Breast epithelium (tissue), 4 donors: ENCODE results near the gene FBN3. TPM values are rescaled to one million over a fixed set of nuclear protein-coding genes. Genes with fewer than 3 reads are reported as not detected.
"Not testable (repeated sequence)": the region's sequence is repeated elsewhere in the genome, so short reads cannot be mapped to it uniquely, and the experiment has no call there.

Experiments
- DNase-seq, 2 donors: peaks; one replicate each; pipeline ENCODE4 v3.0.0-alpha.2; 2019; ENCODE audit warnings: low spot score in 2 of 2
- H3K27ac ChIP-seq, 2 donors: fragments of 200-600 bp; sonication (generic) in 1 of 2; one replicate each; pipeline ENCODE4 v1.5.1; 2016 to 2019; ENCODE audit warnings: mild to moderate bottlenecking in 1 of 2
- H3K27me3 ChIP-seq, 2 donors: fragments of 200-600 bp; sonication (generic) in 1 of 2; one replicate each; pipeline versions ENCODE4 v1.5.1 to v1.6.0; 2017 to 2019; ENCODE audit warnings: control low read depth in 1 of 2, mild to moderate bottlenecking in 1 of 2
- H3K36me3 ChIP-seq: fragments of 200-600 bp; one replicate; pipeline ENCODE4 v1.5.1; 2019
- H3K4me1 ChIP-seq, 2 donors: fragments of 200-600 bp; sonication (generic); one replicate each; pipeline ENCODE4 v1.5.1; 2016 to 2019; ENCODE audit warnings: control low read depth in 1 of 2
- H3K4me3 ChIP-seq, 3 donors: fragments of 200-600 bp; sonication (generic); 1 replicate in 2 of 3; 2 replicates in 1 of 3; pipeline ENCODE4 v1.5.1; 2016 to 2019; ENCODE audit warnings: mild to moderate bottlenecking in 3 of 3, moderate library complexity in 2 of 3
- H3K9me3 ChIP-seq, 2 donors: fragments of 200-600 bp; sonication (generic) in 1 of 2; one replicate each; pipeline ENCODE4 v1.5.1; 2016 to 2019; ENCODE audit warnings: control low read depth in 1 of 2
- CTCF ChIP-seq, 3 donors: fragments of 450-650 bp; IDR thresholded peaks; one replicate each; pipeline ENCODE4 v1.5.1; 2016 to 2017; ENCODE audit warnings: antibody characterized with exemption in 3 of 3, mild to moderate bottlenecking in 3 of 3, moderate library complexity in 3 of 3
- POLR2A ChIP-seq: fragments of 450-650 bp; IDR thresholded peaks from one replicate; pipeline ENCODE4 v1.6.1; 2016; ENCODE audit warnings: antibody characterized with exemption, mild to moderate bottlenecking, moderate library complexity
- POLR2AphosphoS5 ChIP-seq, 3 donors: sonication (generic); formaldehyde crosslinking; IDR thresholded peaks; one replicate each; pipeline ENCODE4 v1.6.1; 2017; ENCODE audit warnings: antibody characterized with exemption in 3 of 3
- intact Hi-C: fragments of 100-400 bp; cut with DNase I; formaldehyde crosslinking; loops from one replicate; pipeline ENCODE4 v1.15.1; 2023; ENCODE audit warnings: low total_unique reads
- total RNA-seq, 3 donors: library from RNA; depleted of rRNA; stranded (reverse); fragments of >200 nt; gene quantifications; one replicate each; pipeline ENCODE4 v1.1.0, GENCODE V29; 2016

The FBN3 gene
- total RNA-seq, 3 donors from 2014 or later, result 0.66 to 7.9 TPM; not detected in 1

- H3K4me1 ChIP-seq, result no peaks in the 10 kb centered on the region
- intact Hi-C loops, result loop anchor here (10.0 kb wide), 1 partner anchor 525 kb away; the partner anchor contains the start of gene NFILZ
- no peak for TF ChIP-seq POLR2A
- no peak for TF ChIP-seq POLR2AphosphoS5 (IDR thresholded peaks at IDR 0.05)
- TF ChIP-seq CTCF (IDR thresholded peaks at IDR 0.05), result no peak
Observed at GRCh38 chr19:8109455-8109854, 39.9 kb downstream of the FBN3 start.

GRCh38 chr19:8108560-8109445, 40.6 kb downstream of the FBN3 start:
- Histone ChIP-seq H3K27me3 (no peaks in the 10 kb centered on the region), H3K4me3 (no peak overlapping the region), H3K9me3 (no peaks in the 10 kb centered on the region), H3K27ac (no peak overlapping the region), H3K36me3 (no peaks in the 10 kb centered on the region), H3K4me1 (no peaks in the 10 kb centered on the region)
- intact Hi-C loops, result loop anchor here (10.0 kb wide), 1 partner anchor 526 kb away; the partner anchor contains the start of gene NFILZ
- TF ChIP-seq POLR2A (no peak), POLR2AphosphoS5 (IDR thresholded peaks at IDR 0.05) (no peak), CTCF (IDR thresholded peaks at IDR 0.05) (no peak)
- DNase-seq, result no peak

More at GRCh38 chr19:8109455-8109854, 39.9 kb downstream of the FBN3 start:
- no peak for DNase-seq
- H3K36me3 ChIP-seq, result no peaks in the 10 kb centered on the region
- H3K27me3 ChIP-seq, result no peaks in the 10 kb centered on the region
- no peak overlapping the region for H3K4me3 ChIP-seq
- no peak overlapping the region for H3K27ac ChIP-seq
- H3K9me3 ChIP-seq, result no peaks in the 10 kb centered on the region

- intact Hi-C loops, result loop anchor here (10.0 kb wide), 1 partner anchor 527 kb away; the partner anchor contains the start of gene NFILZ
- Histone ChIP-seq H3K27ac (no peak overlapping the region), H3K4me1 (no peaks in the 10 kb centered on the region), H3K36me3 (no peaks in the 10 kb centered on the region), H3K27me3 (no peaks in the 10 kb centered on the region), H3K4me3 (no peak overlapping the region), H3K9me3 (no peaks in the 10 kb centered on the region)
- no peak for DNase-seq
- TF ChIP-seq POLR2A, result no peak
- TF ChIP-seq CTCF (IDR thresholded peaks at IDR 0.05), result no peak
- no peak for TF ChIP-seq POLR2AphosphoS5 (IDR thresholded peaks at IDR 0.05)
Observed at GRCh38 chr19:8107301-8107903, 42.0 kb downstream of the FBN3 start.

GRCh38 chr19:8105471-8105870, 43.9 kb downstream of the FBN3 start:
- no peak for TF ChIP-seq POLR2A
- TF ChIP-seq CTCF (IDR thresholded peaks at IDR 0.05), result no peak
- no peak for TF ChIP-seq POLR2AphosphoS5 (IDR thresholded peaks at IDR 0.05)
- no peak overlapping the region for H3K4me3 ChIP-seq
- no peaks in the 10 kb centered on the region for H3K9me3 ChIP-seq
- no peak for DNase-seq
- H3K36me3 ChIP-seq, result no peaks in the 10 kb centered on the region
- H3K27ac ChIP-seq, result no peak overlapping the region
- H3K4me1 ChIP-seq, result no peaks in the 10 kb centered on the region
- intact Hi-C loops, result loop anchor here (10.0 kb wide), 1 partner anchor 529 kb away; the partner anchor contains the start of gene NFILZ
- no peaks in the 10 kb centered on the region for H3K27me3 ChIP-seq

GRCh38 chr19:8101910-8102309, 47.5 kb downstream of the FBN3 start:
- not testable (repeated sequence) for H3K4me1 ChIP-seq, H3K27ac ChIP-seq, DNase-seq, H3K27me3 ChIP-seq, H3K4me3 ChIP-seq, H3K36me3 ChIP-seq
- intact Hi-C loops, result loop anchor here (10.0 kb wide), 1 partner anchor 533 kb away; the partner anchor contains the start of gene NFILZ
- peaks cover 9 to 11% of the 10 kb centered on the region in 2 donors for H3K9me3 ChIP-seq
